GM18907 (cell line): ENCODE measurements around the gene GSTA3.
"Not testable (repeated sequence)": the region's sequence is repeated elsewhere in the genome, so short reads cannot be mapped to it uniquely, and the experiment has no call there.

Experiments used
- ATAC-seq: cut with Tn5 transposase; IDR thresholded peaks from one replicate; pipeline ENCODE4 v1.9.1; 2021; ENCODE audit warnings: mild to moderate bottlenecking, moderate library complexity; ENCODE audit not compliant: unreplicated experiment

GSTA3 gene

GRCh38 chr6:52909531-52909930 lies at the start of gene GSTA3:
Gene GSTA3 (minus strand): TSS chr6:52909698. CDS start chr6:52905834, 3,864 bp downstream.
- no peak for ATAC-seq

GRCh38 chr6:52958546-52959255 lies 49.2 kb upstream of the GSTA3 start:
- ATAC-seq: no peak

- ATAC-seq: no peak
Observed at GRCh38 chr6:52955871-52956270, 46.4 kb upstream of the GSTA3 start.

- no peak for ATAC-seq
Observed at GRCh38 chr6:52953911-52954839, 44.7 kb upstream of the GSTA3 start.

- no peak for ATAC-seq
Observed at GRCh38 chr6:52946306-52946705, 36.8 kb upstream of the GSTA3 start.

GRCh38 chr6:52942821-52943220 lies 33.3 kb upstream of the GSTA3 start:
- ATAC-seq: not testable (repeated sequence)

- no peak for ATAC-seq
Observed at GRCh38 chr6:52942221-52942620, 32.7 kb upstream of the GSTA3 start.

GRCh38 chr6:52937908-52938307 lies 28.4 kb upstream of the GSTA3 start:
- no peak for ATAC-seq

GRCh38 chr6:52933778-52934177 lies 24.3 kb upstream of the GSTA3 start:
- ATAC-seq: no peak

- no peak for ATAC-seq
Observed at GRCh38 chr6:52931351-52931750, 21.9 kb upstream of the GSTA3 start.

GRCh38 chr6:52929321-52930164 lies 20.0 kb upstream of the GSTA3 start:
- ATAC-seq: no peak

- no peak for ATAC-seq
Observed at GRCh38 chr6:52927451-52927850, 18.0 kb upstream of the GSTA3 start.

- ATAC-seq: no peak
Observed at GRCh38 chr6:52925919-52926792, 16.7 kb upstream of the GSTA3 start.

GRCh38 chr6:52925042-52925441 lies 15.5 kb upstream of the GSTA3 start:
- no peak for ATAC-seq

GRCh38 chr6:52923689-52924088 lies 14.2 kb upstream of the GSTA3 start:
- ATAC-seq: not testable (repeated sequence)

GRCh38 chr6:52922161-52922560 lies 12.7 kb upstream of the GSTA3 start:
- ATAC-seq: no peak

- no peak for ATAC-seq
Observed at GRCh38 chr6:52921743-52922142, 12.2 kb upstream of the GSTA3 start.

GRCh38 chr6:52919511-52919910 lies 10.0 kb upstream of the GSTA3 start:
- ATAC-seq: not testable (repeated sequence)

- ATAC-seq: not testable (repeated sequence)
Observed at GRCh38 chr6:52918771-52919170, 9.3 kb upstream of the GSTA3 start.
